WI38 (cell line): ENCODE measurements around the gene PRXL2B.

Experiments
- H3K4me3 ChIP-seq: 2 replicates; pipeline ENCODE4 v1.5.1; 2011; ENCODE audit warnings: low read depth, mild to moderate bottlenecking, control low read depth, low read length
- CTCF ChIP-seq: IDR thresholded peaks from 2 replicates; pipeline ENCODE4 v1.5.1; 2012; ENCODE audit warnings: low read depth, mild to moderate bottlenecking, control low read depth, low read length

PRXL2B gene

GRCh38 chr1:2632051-2632430 is 45.5 kb downstream of the PRXL2B start:
- no peak for TF ChIP-seq CTCF
- no peak overlapping the region for H3K4me3 ChIP-seq

- TF ChIP-seq CTCF = no peak
- no peak within 1 kb of the TSS for H3K4me3 ChIP-seq
Measured at GRCh38 chr1:2632561-2633361, 46.2 kb downstream of the PRXL2B start, which contains the start of gene MMEL1. MMEL1 (minus strand) TSS chr1:2633016; CDS start chr1:2629484, 3,532 bp downstream.

- no peak for TF ChIP-seq CTCF
Measured at GRCh38 chr1:2633366-2633935, 46.9 kb downstream of the PRXL2B start.

GRCh38 chr1:2633936-2634491 is 47.4 kb downstream of the PRXL2B start:
- H3K4me3 ChIP-seq = no peak overlapping the region
- no peak for TF ChIP-seq CTCF

More at GRCh38 chr1:2633366-2633935, 46.9 kb downstream of the PRXL2B start:
- no peak overlapping the region for H3K4me3 ChIP-seq

- no peak for TF ChIP-seq CTCF
- no peak overlapping the region for H3K4me3 ChIP-seq
Measured at GRCh38 chr1:2635361-2636010, 48.9 kb downstream of the PRXL2B start.

- no peak overlapping the region for H3K4me3 ChIP-seq
- TF ChIP-seq CTCF = no peak
Measured at GRCh38 chr1:2636733-2637132, 50.2 kb downstream of the PRXL2B start.
